ENCODE results near the gene ZNF532.
"Not testable (repeated sequence)": the region's sequence is repeated elsewhere in the genome, so short reads cannot be mapped to it uniquely, and the experiment has no call there.

ZNF532 gene

GRCh38 chr18:58864146-58865032 lies at the start of gene ZNF532:
TSS of gene ZNF532 (plus strand) at chr18:58864877. CDS start in a region left out here.
- peak; percentile 47 for DNase-seq

GRCh38 chr18:58819051-58819450 lies 45.6 kb upstream of the ZNF532 start:
- DNase-seq, result no peak

GRCh38 chr18:58820251-58820650 lies 44.4 kb upstream of the ZNF532 start:
- DNase-seq, result no peak

GRCh38 chr18:58822944-58823343 lies 41.7 kb upstream of the ZNF532 start:
- DNase-seq, result no peak

- DNase-seq, result no peak
These were observed 41.3 kb upstream of the ZNF532 start for GRCh38 chr18:58823412-58823811.

GRCh38 chr18:58826926-58827325 lies 37.8 kb upstream of the ZNF532 start:
- not testable (repeated sequence) for DNase-seq

GRCh38 chr18:58827428-58827827 lies 37.2 kb upstream of the ZNF532 start:
- DNase-seq, result no peak

GRCh38 chr18:58827886-58828285 lies 36.8 kb upstream of the ZNF532 start:
- no peak for DNase-seq

- DNase-seq, result no peak
These were observed 36.1 kb upstream of the ZNF532 start for GRCh38 chr18:58828399-58829121.

GRCh38 chr18:58829263-58829662 lies 35.4 kb upstream of the ZNF532 start:
- DNase-seq, result no peak

GRCh38 chr18:58829886-58830285 lies 34.8 kb upstream of the ZNF532 start:
- not testable (repeated sequence) for DNase-seq

GRCh38 chr18:58831606-58832005 lies 33.1 kb upstream of the ZNF532 start:
- no peak for DNase-seq

GRCh38 chr18:58838165-58838860 lies 26.4 kb upstream of the ZNF532 start:
- no peak for DNase-seq

GRCh38 chr18:58838946-58839345 lies 25.7 kb upstream of the ZNF532 start:
- no peak for DNase-seq

- DNase-seq, result no peak
These were observed 21.5 kb upstream of the ZNF532 start for GRCh38 chr18:58842978-58843687.

- no peak for DNase-seq
These were observed 21.0 kb upstream of the ZNF532 start for GRCh38 chr18:58843688-58844035.

- no peak for DNase-seq
These were observed 19.8 kb upstream of the ZNF532 start for GRCh38 chr18:58844871-58845270.

- no peak for DNase-seq
These were observed 18.6 kb upstream of the ZNF532 start for GRCh38 chr18:58845928-58846724.

GRCh38 chr18:58847383-58848071 lies 17.1 kb upstream of the ZNF532 start:
- DNase-seq, result no peak

GRCh38 chr18:58848685-58849084 lies 16.0 kb upstream of the ZNF532 start:
- DNase-seq, result no peak

GRCh38 chr18:58850786-58851469 lies 13.7 kb upstream of the ZNF532 start:
- no peak for DNase-seq
